Activated CD8-positive, alpha-beta memory T cell treated with anti-CD3 and anti-CD28 coated beads, Interleukin-2, amount 50 U/mL, for 1 hour (primary cell): ENCODE results near the gene FGR.
A peak's percentile ranks its signal among the peaks of the same experiment; 100 is the strongest.
"Not testable (repeated sequence)": the region's sequence is repeated elsewhere in the genome, so short reads cannot be mapped to it uniquely, and the experiment has no call there.

Experiments used
- DNase-seq: peaks from one replicate; pipeline ENCODE4 v3.0.0-alpha.2; 2020; ENCODE audit errors: extremely low read depth

The FGR gene

DNA sequence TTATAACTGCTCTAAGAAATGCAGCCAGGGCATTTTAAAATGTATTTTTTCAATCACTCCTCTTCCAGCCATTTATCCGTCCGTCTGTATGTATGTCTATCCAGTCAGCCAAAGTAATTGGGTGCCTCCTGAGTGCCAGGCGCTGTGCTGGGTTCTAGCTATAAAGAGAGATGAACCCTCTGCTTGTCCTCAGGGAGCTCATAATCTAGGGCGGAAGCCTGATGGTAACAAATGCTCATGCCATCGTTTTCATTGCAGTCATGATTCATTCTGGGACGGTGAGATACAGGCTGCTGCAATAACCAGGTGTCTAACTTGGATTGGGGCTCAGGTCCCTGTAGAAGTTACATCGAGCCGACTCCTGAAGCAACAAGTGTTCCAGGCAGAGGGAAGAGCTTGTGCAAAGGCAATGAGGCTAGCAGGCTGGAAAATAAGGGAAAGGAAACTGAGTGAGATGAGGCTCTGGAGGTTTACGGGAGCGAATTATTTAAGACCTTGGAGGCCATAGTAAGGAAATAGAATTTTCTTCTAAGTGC lies 25.4 kb upstream of the FGR start:
- no peak for DNase-seq

- DNase-seq: peak; percentile 57
These were observed 24.7 kb upstream of the FGR start for GRCh38 chr1:27659497-27660299.

DNA sequence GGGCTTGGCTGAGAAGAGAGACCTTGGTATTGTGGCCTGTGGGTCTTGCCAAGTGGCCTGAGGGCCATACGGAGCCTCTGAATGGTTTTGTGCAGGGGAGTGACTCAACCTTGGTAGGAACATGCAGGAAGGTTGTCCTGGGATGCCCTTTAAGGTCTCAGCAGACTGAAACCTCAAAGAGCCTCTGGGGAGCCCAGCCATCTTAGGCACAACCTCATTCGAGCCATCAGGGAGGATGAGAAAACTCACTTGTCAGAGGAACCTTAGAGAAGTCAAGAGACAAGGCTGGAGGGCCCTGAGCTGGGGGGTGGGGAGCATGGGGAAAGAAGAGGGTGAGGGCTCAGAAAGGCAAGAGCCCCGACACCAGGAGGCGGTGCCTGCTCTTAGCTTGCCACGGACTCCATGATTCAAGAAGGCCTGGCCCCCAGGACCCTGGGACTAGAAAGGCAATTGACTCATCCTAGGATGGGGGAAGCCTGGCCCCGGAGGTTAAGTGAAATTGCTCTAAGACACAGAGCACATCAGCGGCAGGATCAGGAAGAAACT lies 24.0 kb upstream of the FGR start:
- DNase-seq: no peak

GRCh38 chr1:27656157-27656893 lies 21.3 kb upstream of the FGR start:
- DNase-seq: no peak

DNA sequence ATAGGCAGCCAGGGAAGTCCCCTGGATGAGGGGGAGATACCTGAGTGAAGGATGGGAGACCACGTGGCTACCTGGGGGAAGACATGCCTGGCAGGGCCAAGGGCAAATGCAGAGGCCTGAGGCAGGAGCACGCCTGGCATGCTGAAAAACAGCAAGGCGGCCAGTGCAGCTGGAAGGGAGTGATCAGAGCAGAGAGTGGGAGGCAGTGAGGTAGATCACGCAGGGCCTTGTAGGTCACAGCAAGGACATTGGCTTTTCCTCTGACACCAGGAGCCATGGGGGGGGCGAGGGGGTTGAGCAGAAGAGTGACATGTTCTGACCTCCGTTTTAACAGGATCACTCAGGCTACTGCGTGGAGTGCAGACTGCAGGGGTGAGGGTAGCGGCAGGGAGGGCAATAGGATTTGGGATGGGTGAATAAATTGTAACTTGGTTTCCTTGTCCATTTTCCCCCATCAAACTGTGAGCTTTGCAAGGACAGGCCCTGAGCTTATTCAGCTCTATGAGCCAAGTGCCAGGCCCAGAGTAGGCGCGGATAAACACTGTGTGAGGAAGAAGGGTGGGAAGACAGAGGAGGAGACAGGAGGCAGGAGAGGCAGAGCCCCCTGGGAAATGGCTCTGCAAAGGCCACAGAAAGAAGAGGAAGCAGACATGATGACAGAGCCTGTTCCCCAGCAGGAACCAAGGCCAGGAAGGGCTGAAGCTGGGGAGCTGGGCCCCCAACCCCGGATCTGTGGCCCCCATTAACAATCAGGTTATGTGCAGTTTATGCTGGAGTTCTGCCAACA lies 20.4 kb upstream of the FGR start:
- no peak for DNase-seq

GRCh38 chr1:27652111-27652864 lies 17.3 kb upstream of the FGR start:
- no peak for DNase-seq

GRCh38 chr1:27650539-27651175 lies 15.7 kb upstream of the FGR start:
- DNase-seq: no peak

GRCh38 chr1:27650171-27650538 lies 15.2 kb upstream of the FGR start:
- DNase-seq: no peak

DNA sequence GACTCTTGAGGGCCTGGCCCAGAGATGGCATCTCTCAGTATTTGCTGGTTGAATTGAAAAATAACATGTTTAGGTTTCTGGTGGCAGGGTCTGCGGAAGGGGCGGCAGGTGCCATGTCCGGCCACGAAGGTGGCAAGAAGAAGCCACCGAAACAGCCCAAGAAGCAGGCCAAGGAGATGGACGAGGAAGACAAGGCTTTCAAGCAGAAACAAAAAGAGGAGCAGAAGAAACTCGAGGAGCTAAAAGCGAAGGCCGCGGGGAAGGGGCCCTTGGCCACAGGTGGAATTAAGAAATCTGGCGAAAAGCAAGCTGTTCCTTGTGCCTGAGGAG lies 14.3 kb upstream of the FGR start:
- DNase-seq: no peak

DNA sequence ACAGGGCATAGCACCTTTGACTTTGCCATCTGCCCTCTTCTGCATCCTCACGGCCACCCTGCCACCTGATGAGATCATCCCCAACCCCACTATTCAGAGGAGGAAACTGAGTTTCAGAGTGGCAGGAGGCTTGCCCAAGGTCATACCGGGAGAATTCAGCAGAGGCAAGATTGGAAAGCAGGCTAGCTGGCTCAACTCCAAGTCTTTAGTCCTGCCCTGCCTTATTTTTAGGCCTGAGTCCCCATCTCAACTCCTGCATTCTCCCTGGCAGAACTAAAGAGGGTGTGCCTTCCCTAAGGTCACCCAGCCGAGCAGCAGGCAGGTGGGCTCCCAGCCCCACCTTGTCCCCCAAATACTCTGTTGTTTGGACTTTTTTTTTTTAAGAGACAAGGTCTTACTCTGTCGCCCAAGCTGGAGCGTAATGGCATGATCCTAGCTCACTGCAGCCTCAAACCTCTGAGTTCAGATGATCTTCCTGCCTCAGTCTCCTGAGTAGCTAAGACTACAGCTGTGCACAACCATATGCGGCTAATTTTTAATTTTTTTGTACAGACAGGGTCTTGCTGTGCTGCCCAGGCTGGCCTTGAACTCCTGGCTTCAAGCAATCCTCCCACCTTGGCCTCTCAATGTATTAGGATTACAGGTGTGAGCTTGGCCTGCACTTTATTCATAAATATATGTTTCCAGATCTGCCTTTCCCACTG lies 13.8 kb upstream of the FGR start:
- no peak for DNase-seq

- DNase-seq: no peak
These were observed 12.3 kb upstream of the FGR start for GRCh38 chr1:27647328-27647727.

- DNase-seq: no peak
These were observed 11.7 kb upstream of the FGR start for GRCh38 chr1:27646676-27647075.

- no peak for DNase-seq
These were observed 10.1 kb upstream of the FGR start for GRCh38 chr1:27645071-27645415.

- no peak for DNase-seq
These were observed 9.5 kb upstream of the FGR start for GRCh38 chr1:27644369-27645070.

DNA sequence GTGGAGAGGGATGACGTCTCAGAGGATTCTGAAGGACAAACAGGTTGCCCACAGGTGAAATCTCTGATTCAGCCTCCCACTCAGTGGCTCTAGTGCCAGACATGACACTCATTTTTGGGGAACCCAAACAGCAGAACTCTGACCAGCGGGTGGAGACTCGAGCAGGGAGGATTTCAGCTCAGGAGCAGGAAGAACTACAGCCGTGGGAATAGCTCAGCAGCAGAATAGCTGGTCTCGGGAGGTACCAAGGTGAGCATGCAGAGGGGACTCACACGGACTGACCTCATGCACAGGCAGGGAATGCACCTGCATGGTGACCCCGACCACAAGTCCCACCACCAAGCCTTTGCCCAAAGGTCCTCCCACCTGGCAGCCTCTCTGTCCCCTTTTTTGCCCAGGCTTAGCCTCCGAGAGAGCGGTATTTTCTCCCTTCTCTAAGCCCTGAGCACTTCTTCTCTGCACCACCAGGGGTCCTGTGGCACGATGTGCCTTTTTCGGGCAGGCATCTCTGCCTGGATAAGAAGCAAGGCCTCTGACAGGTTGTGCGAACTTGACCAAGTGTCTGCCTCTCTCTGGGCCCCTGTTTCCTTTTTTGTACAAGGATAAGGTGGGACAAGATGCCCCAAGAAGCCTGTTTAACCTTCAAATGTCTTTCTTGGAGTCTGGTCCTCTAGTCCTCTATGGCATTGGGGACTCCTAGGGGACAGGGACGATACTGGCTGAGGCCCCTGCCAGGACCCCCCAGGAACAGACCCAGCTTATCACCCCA lies 8.8 kb upstream of the FGR start:
- DNase-seq: peak; percentile 50

- DNase-seq: not testable (repeated sequence)
These were observed 5.5 kb upstream of the FGR start for GRCh38 chr1:27640514-27640913.

- DNase-seq: no peak
These were observed 3.8 kb upstream of the FGR start for GRCh38 chr1:27638805-27639204.

GRCh38 chr1:27638047-27638734 lies 3.2 kb upstream of the FGR start:
- DNase-seq: no peak
